Skeletal muscle tissue (tissue), 4 donors: ENCODE results near the gene RIC8B. TPM values are rescaled to one million over a fixed set of nuclear protein-coding genes. Genes with fewer than 3 reads are reported as not detected.

Source experiments
- H3K27ac ChIP-seq: one replicate; pipeline ENCODE4 v1.7.0; 2013; ENCODE audit warnings: mild to moderate bottlenecking, low read depth, low read length, inconsistent platforms
- H3K27me3 ChIP-seq, 3 donors: one replicate each; pipeline ENCODE4 v1.7.0; 2013; ENCODE audit warnings: low read length in 3 of 3; ENCODE audit not compliant: control insufficient read depth in 3 of 3, insufficient read depth in 3 of 3
- H3K36me3 ChIP-seq, 3 donors: one replicate each; pipeline ENCODE4 v1.7.0; 2013; ENCODE audit warnings: low read length in 3 of 3; ENCODE audit not compliant: control insufficient read depth in 3 of 3, insufficient read depth in 3 of 3
- H3K4me1 ChIP-seq, 3 donors: one replicate each; pipeline ENCODE4 v1.7.0; 2013; ENCODE audit warnings: low read length in 3 of 3, mild to moderate bottlenecking in 3 of 3; ENCODE audit not compliant: control insufficient read depth in 3 of 3, insufficient read depth in 3 of 3
- H3K4me3 ChIP-seq, 3 donors: one replicate each; pipeline ENCODE4 v1.7.0; 2013; ENCODE audit warnings: low read length in 3 of 3
- H3K9ac ChIP-seq, 3 donors: one replicate each; pipeline ENCODE4 v1.7.0; 2013; ENCODE audit warnings: low read length in 3 of 3, mild to moderate bottlenecking in 3 of 3, moderate library complexity in 2 of 3, low read depth in 1 of 3
- H3K9me3 ChIP-seq, 3 donors: one replicate each; pipeline ENCODE4 v1.7.0; 2013; ENCODE audit warnings: low read length in 3 of 3; ENCODE audit not compliant: control insufficient read depth in 3 of 3
- total RNA-seq: library from RNA; depleted of rRNA; stranded (reverse); fragments of >200 nt; gene quantifications from one replicate; pipeline ENCODE4 v1.2.3, GENCODE V29; 2014
- donor health status: Osteomylitis.

Gene RIC8B
- total RNA-seq, 1 donor from 2014 or later, result 19.3 TPM

- Histone ChIP-seq H3K4me1 (peaks cover 0 to 9% (median 0%) of the 10 kb centered on the region in 3 donors), H3K27ac (no peak overlapping the region), H3K9ac (no peak overlapping the region), H3K4me3 (no peak overlapping the region), H3K9me3 (no peaks in the 10 kb centered on the region), H3K36me3 (no peaks in the 10 kb centered on the region), H3K27me3 (peaks cover 0 to 5% (median 0%) of the 10 kb centered on the region in 3 donors)
These were observed 33.7 kb upstream of the RIC8B start for GRCh38 chr12:106740818-106741217.

- H3K9me3 ChIP-seq, result no peaks in the 10 kb centered on the region
- peaks cover 0 to 5% (median 0%) of the 10 kb centered on the region in 3 donors for H3K27me3 ChIP-seq
- H3K4me1 ChIP-seq, result peaks cover 0 to 5% (median 0%) of the 10 kb centered on the region in 3 donors
- H3K36me3 ChIP-seq, result no peaks in the 10 kb centered on the region
- H3K9ac ChIP-seq, result no peak overlapping the region
- H3K4me3 ChIP-seq, result no peak overlapping the region
- no peak overlapping the region for H3K27ac ChIP-seq
These were observed 33.2 kb upstream of the RIC8B start for GRCh38 chr12:106741247-106741646.

GRCh38 chr12:106743270-106743988 lies 31.1 kb upstream of the RIC8B start:
- Histone ChIP-seq H3K27ac (no peak overlapping the region), H3K4me1 (no peaks in the 10 kb centered on the region), H3K27me3 (peaks cover 0 to 5% (median 0%) of the 10 kb centered on the region in 3 donors), H3K36me3 (no peaks in the 10 kb centered on the region), H3K9me3 (no peaks in the 10 kb centered on the region), H3K9ac (no peak overlapping the region), H3K4me3 (no peak overlapping the region)

- Histone ChIP-seq H3K27ac (no peak overlapping the region), H3K27me3 (peaks cover 0 to 5% (median 0%) of the 10 kb centered on the region in 3 donors), H3K36me3 (no peaks in the 10 kb centered on the region), H3K9me3 (no peaks in the 10 kb centered on the region), H3K9ac (no peak overlapping the region), H3K4me3 (no peak overlapping the region), H3K4me1 (no peaks in the 10 kb centered on the region)
These were observed 29.9 kb upstream of the RIC8B start for GRCh38 chr12:106744600-106744999.

- H3K4me1 ChIP-seq, result no peaks in the 10 kb centered on the region
- H3K27ac ChIP-seq, result no peak overlapping the region
- H3K27me3 ChIP-seq, result peaks cover 0 to 5% (median 0%) of the 10 kb centered on the region in 3 donors
- no peaks in the 10 kb centered on the region for H3K36me3 ChIP-seq
- no peaks in the 10 kb centered on the region for H3K9me3 ChIP-seq
- no peak overlapping the region for H3K9ac ChIP-seq
- no peak overlapping the region for H3K4me3 ChIP-seq
These were observed 29.2 kb upstream of the RIC8B start for GRCh38 chr12:106745181-106745745.

- Histone ChIP-seq H3K4me3 (no peak overlapping the region), H3K9ac (no peak overlapping the region), H3K27ac (no peak overlapping the region), H3K27me3 (peaks cover 0 to 5% (median 0%) of the 10 kb centered on the region in 3 donors), H3K4me1 (no peaks in the 10 kb centered on the region), H3K36me3 (no peaks in the 10 kb centered on the region), H3K9me3 (no peaks in the 10 kb centered on the region)
These were observed 26.5 kb upstream of the RIC8B start for GRCh38 chr12:106747973-106748436.

- H3K27me3 ChIP-seq, result no peaks in the 10 kb centered on the region
- no peak overlapping the region for H3K27ac ChIP-seq
- no peak overlapping the region for H3K9ac ChIP-seq
- no peak overlapping the region for H3K4me3 ChIP-seq
- no peaks in the 10 kb centered on the region for H3K4me1 ChIP-seq
- H3K9me3 ChIP-seq, result no peaks in the 10 kb centered on the region
- no peaks in the 10 kb centered on the region for H3K36me3 ChIP-seq
These were observed 24.0 kb upstream of the RIC8B start for GRCh38 chr12:106750524-106750923.

- Histone ChIP-seq H3K36me3 (no peaks in the 10 kb centered on the region), H3K4me3 (no peak overlapping the region), H3K9me3 (no peaks in the 10 kb centered on the region), H3K9ac (no peak overlapping the region), H3K4me1 (peaks cover 6 to 10% (median 10%) of the 10 kb centered on the region in 3 donors), H3K27me3 (no peaks in the 10 kb centered on the region), H3K27ac (no peak overlapping the region)
These were observed 21.0 kb upstream of the RIC8B start for GRCh38 chr12:106753526-106753925.

- Histone ChIP-seq H3K27ac (no peak overlapping the region), H3K36me3 (no peaks in the 10 kb centered on the region), H3K4me1 (peaks cover 14 to 18% (median 16%) of the 10 kb centered on the region in 3 donors), H3K9me3 (no peaks in the 10 kb centered on the region), H3K27me3 (no peaks in the 10 kb centered on the region), H3K4me3 (no peak overlapping the region), H3K9ac (no peak overlapping the region)
These were observed 20.2 kb upstream of the RIC8B start for GRCh38 chr12:106754331-106754730.

GRCh38 chr12:106757623-106758348 lies 16.7 kb upstream of the RIC8B start:
- Histone ChIP-seq H3K4me1 (peaks cover 21 to 26% (median 23%) of the 10 kb centered on the region in 3 donors), H3K27me3 (no peaks in the 10 kb centered on the region), H3K4me3 (no peak overlapping the region), H3K9me3 (no peaks in the 10 kb centered on the region), H3K27ac (peak overlapping the region; percentile 66), H3K36me3 (no peaks in the 10 kb centered on the region), H3K9ac (no peak overlapping the region)
